PC-3 (cell line): Measurements from ENCODE around the gene SCAI.

Source experiments
- CTCF ChIP-seq: fragments of 300-600 bp; sonication (generic); conservative IDR thresholded peaks from 2 replicates; pipeline ENCODE4 v1.5.1; 2017; ENCODE audit warnings: antibody characterized with exemption, low read depth, mild to moderate bottlenecking, low read length
- EZH2 ChIP-seq: fragments of 300-600 bp; sonication (generic); IDR thresholded peaks from one replicate; pipeline ENCODE4 v1.6.1; 2017; ENCODE audit warnings: antibody characterized with exemption, mild to moderate bottlenecking, low read length; ENCODE audit not compliant: unreplicated experiment
- EZH2phosphoT487 ChIP-seq: fragments of 300-600 bp; sonication (generic); IDR thresholded peaks from 2 replicates; pipeline ENCODE4 v1.6.1; 2018; ENCODE audit warnings: mild to moderate bottlenecking, antibody characterized with exemption, low read length, borderline replicate concordance

- TF ChIP-seq CTCF: no peak
- TF ChIP-seq EZH2: no peak
- TF ChIP-seq EZH2phosphoT487: no peak
Observed at GRCh38 chr9:124894035-124894740, 249.1 kb downstream of the SCAI start.
